Measurements from ENCODE around the gene PCK2.

GRCh38 chr14:24127673-24128072 lies 33.6 kb downstream of the PCK2 start:
- TF ChIP-seq CTCF (IDR thresholded peaks at IDR 0.05), result no peak
- TF ChIP-seq POLR2A (IDR thresholded peaks at IDR 0.05), result no peak

Data from testis (tissue), 2 donors.